ENCODE results near the gene DNAAF5.

Gene DNAAF5

DNA sequence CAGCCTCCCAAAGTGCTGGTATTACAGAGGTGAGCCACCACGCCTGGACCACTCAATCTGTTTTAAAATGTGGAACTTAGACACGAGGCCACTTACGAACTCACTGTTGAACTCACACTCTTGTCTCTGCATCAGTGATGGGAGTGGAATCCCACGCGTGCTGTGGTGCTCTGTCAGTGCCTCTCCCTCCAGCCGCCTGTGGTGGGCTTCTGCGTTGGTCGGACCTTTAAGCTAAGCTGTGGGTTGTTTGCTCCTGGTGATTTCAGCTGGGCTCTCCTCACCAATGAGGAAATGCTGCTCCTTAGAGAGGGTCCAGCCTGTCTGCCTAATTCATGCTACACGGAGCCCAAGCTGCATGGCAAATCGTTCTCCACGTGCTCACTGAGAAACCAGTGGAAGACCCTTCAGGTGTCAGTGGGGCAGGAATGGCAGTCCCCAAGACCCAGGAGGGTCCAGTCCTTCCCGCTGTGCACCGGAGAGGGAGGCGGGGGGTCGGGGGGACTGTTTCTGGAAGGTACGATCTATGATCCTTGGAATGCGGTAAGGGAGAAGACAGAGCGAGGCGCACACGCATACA lies 18.4 kb downstream of the DNAAF5 start:
- H3K27ac ChIP-seq, result no peak overlapping the region
- TF ChIP-seq, protein P1, sequence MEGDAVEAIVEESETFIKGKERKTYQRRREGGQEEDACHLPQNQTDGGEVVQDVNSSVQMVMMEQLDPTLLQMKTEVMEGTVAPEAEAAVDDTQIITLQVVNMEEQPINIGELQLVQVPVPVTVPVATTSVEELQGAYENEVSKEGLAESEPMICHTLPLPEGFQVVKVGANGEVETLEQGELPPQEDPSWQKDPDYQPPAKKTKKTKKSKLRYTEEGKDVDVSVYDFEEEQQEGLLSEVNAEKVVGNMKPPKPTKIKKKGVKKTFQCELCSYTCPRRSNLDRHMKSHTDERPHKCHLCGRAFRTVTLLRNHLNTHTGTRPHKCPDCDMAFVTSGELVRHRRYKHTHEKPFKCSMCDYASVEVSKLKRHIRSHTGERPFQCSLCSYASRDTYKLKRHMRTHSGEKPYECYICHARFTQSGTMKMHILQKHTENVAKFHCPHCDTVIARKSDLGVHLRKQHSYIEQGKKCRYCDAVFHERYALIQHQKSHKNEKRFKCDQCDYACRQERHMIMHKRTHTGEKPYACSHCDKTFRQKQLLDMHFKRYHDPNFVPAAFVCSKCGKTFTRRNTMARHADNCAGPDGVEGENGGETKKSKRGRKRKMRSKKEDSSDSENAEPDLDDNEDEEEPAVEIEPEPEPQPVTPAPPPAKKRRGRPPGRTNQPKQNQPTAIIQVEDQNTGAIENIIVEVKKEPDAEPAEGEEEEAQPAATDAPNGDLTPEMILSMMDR (IDR thresholded peaks at IDR 0.05), result no peak
- no peak for TF ChIP-seq ZFX (IDR thresholded peaks at IDR 0.05; ENCODE audit: borderline replicate concordance)

GRCh38 chr7:745431-746154 lies 19.1 kb downstream of the DNAAF5 start:
- no peak overlapping the region for H3K27ac ChIP-seq
- TF ChIP-seq ZFX (IDR thresholded peaks at IDR 0.05; ENCODE audit: borderline replicate concordance), result no peak
- TF ChIP-seq, protein P1 (IDR thresholded peaks at IDR 0.05), result no peak

DNA sequence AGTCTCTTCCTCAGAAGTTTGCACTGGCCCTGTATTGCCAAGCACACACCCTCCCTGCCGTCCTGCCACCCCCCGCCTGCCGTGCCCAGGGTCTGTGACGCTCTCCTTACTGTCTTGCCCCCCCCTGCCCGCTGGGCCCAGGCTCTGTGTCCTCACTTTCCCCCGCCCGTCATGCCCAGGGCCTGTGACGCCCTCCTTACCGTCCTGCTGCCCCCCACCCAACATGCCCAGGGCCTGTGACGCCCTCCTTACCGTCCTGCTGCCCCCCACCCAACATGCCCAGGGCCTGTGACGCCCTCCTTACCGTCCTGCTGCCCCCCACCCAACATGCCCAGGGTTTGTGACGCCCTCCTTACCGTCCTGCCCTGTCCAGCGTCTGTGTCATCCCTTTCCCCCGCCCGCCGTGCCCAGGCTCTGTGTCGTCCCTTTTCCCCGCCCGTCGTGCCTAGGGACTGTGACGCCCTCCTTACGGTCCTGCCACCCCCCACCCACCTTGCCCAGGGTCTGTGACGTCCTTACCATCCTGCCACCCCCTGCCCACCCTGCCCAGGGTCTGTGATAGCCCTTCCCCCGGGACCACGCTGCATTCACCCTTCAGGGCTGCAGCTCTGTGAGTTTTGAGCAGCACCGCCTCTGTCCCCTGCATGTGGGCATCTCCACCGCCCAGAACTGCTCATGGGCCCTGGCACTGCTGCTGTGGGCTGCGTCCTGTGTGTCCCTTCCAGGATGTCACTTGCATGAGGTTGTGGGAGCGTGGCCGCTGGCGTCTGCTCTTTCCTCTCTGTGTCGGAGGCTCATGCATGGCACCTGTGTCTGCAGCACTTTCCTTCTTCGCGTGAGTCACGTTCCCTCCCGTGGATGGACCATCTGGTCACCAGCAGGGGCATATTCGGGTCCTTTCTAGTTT lies 19.9 kb downstream of the DNAAF5 start:
- TF ChIP-seq ZFX (IDR thresholded peaks at IDR 0.05; ENCODE audit: borderline replicate concordance), result no peak
- TF ChIP-seq, protein P1 (IDR thresholded peaks at IDR 0.05), result no peak

DNA sequence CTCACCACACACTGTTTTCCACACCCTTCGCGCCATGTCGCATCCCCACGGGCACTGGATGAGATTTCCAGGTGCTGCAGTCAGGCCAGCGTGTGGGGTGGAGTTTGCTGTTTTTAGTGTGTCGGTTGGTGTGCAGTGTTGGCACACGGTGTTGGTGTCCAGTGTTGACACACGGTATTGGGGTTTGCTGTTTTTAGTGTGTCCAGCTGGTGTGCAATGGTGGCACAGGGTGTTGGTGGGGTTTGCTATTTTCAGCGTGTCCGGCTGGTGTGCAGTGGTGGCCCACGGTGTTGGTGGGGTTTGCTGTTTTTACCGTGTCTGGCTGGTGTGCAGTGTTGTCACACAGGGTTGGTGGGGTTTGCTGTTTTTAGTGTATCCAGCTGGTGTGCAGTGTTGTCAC lies 20.7 kb downstream of the DNAAF5 start:
- no peak overlapping the region for H3K27ac ChIP-seq
- TF ChIP-seq ZFX (IDR thresholded peaks at IDR 0.05; ENCODE audit: borderline replicate concordance), result no peak
- TF ChIP-seq, protein P1 (IDR thresholded peaks at IDR 0.05), result no peak

More for the DNA sequence above, 19.9 kb downstream of the DNAAF5 start:
- H3K27ac ChIP-seq, result no peak overlapping the region

- no peak overlapping the region for H3K27ac ChIP-seq
- TF ChIP-seq ZFX (IDR thresholded peaks at IDR 0.05; ENCODE audit: borderline replicate concordance), result no peak
- TF ChIP-seq, protein P1 (IDR thresholded peaks at IDR 0.05), result no peak
Measured at GRCh38 chr7:748446-748845, 21.9 kb downstream of the DNAAF5 start.

DNA sequence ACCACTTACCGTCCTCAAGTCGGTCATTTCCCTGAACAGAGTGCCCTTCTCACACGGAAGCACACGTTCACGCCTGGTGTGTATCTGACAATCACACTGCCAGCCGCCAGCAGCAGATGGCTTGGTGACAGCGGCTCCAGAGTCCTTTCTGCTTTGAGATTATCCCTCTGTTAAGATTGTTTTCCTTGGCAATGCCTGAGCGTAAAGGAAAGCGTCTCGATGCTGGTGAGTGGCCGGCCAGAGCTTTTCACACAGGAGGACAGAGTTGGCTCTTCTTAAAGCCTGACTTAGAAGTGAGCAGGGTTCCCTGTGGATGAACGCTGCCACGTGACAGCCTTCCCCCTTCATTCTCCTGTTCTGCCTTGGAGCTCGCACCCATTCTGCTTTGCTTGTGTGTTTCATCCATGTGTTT lies 22.6 kb downstream of the DNAAF5 start:
- H3K27ac ChIP-seq, result no peak overlapping the region
- TF ChIP-seq, protein P1 (IDR thresholded peaks at IDR 0.05), result no peak
